SK-N-SH treated with all-trans-retinoic acid at 6 μM for 48 hours (cell line): ENCODE results near the gene MYO19.

Experiments
- ATAC-seq: fragments of 200-7000 bp; cut with Tn5 transposase; 3 replicates; pipeline ENCODE4 v1.9.1; 2020; ENCODE audit warnings: mild to moderate bottlenecking, moderate library complexity
- ARNTL ChIP-seq: fragments of 450-650 bp; formaldehyde crosslinking; IDR thresholded peaks from 2 replicates; pipeline ENCODE4 v1.5.0; 2020; ENCODE audit warnings: low read depth, mild to moderate bottlenecking, moderate library complexity, borderline replicate concordance
- CSDC2 ChIP-seq: fragments of 250-450 bp; sonication (Bioruptor Pico); IDR thresholded peaks from 2 replicates; pipeline ENCODE4 v1.5.0; 2020; ENCODE audit warnings: mild to moderate bottlenecking, moderate library complexity
- CSRNP3 ChIP-seq: fragments of 250-450 bp; sonication (Bioruptor Pico); IDR thresholded peaks from 2 replicates; pipeline ENCODE4 v1.5.1; 2021; ENCODE audit warnings: mild to moderate bottlenecking, moderate library complexity
- ESRRG ChIP-seq: fragments of 250-450 bp; sonication (Bioruptor Pico); IDR thresholded peaks from 2 replicates; pipeline ENCODE4 v1.6.1; 2021; ENCODE audit warnings: mild to moderate bottlenecking
- GLIS3 ChIP-seq: fragments of 250-450 bp; sonication (Bioruptor Pico); IDR thresholded peaks from 2 replicates; pipeline ENCODE4 v1.5.0; 2020; ENCODE audit warnings: mild to moderate bottlenecking, moderate library complexity
- ISL1 ChIP-seq: fragments of 250-450 bp; sonication (Bioruptor Pico); IDR thresholded peaks from 2 replicates; pipeline ENCODE4 v2.1.2; 2022; ENCODE audit warnings: mild to moderate bottlenecking, moderate library complexity
- PATZ1 ChIP-seq: fragments of 250-450 bp; sonication (Bioruptor Pico); IDR thresholded peaks from 2 replicates; pipeline ENCODE4 v1.8.0; 2020; ENCODE audit warnings: mild to moderate bottlenecking, moderate library complexity, borderline replicate concordance
- PPARA ChIP-seq: fragments of 250-450 bp; sonication (Bioruptor Pico); IDR thresholded peaks from 2 replicates; pipeline ENCODE4 v1.5.0; 2020; ENCODE audit warnings: mild to moderate bottlenecking, borderline replicate concordance
- RARB ChIP-seq: fragments of 250-450 bp; sonication (Bioruptor Pico); IDR thresholded peaks from 2 replicates; pipeline ENCODE4 v1.8.0; 2021; ENCODE audit warnings: mild to moderate bottlenecking, moderate library complexity
- SNAI2 ChIP-seq: fragments of 250-450 bp; sonication (Bioruptor Pico); IDR thresholded peaks from 2 replicates; pipeline ENCODE4 v1.5.0; 2020; ENCODE audit warnings: mild to moderate bottlenecking, moderate library complexity
- TOX ChIP-seq: fragments of 250-450 bp; sonication (Bioruptor Pico); IDR thresholded peaks from 2 replicates; pipeline ENCODE4 v1.8.0; 2021; ENCODE audit warnings: mild to moderate bottlenecking, moderate library complexity, borderline replicate concordance
- TSHZ2 ChIP-seq: fragments of 250-450 bp; sonication (Bioruptor Pico); IDR thresholded peaks from 2 replicates; pipeline ENCODE4 v1.5.0; 2020; ENCODE audit warnings: mild to moderate bottlenecking, moderate library complexity
- ZC3H10 ChIP-seq: fragments of 250-450 bp; sonication (Bioruptor Pico); IDR thresholded peaks from 2 replicates; pipeline ENCODE4 v1.5.1; 2021; ENCODE audit warnings: mild to moderate bottlenecking, moderate library complexity
- ZFP3 ChIP-seq: fragments of 250-450 bp; sonication (Bioruptor Pico); IDR thresholded peaks from 2 replicates; pipeline ENCODE4 v1.5.0; 2020; ENCODE audit warnings: mild to moderate bottlenecking, moderate library complexity
- ZFP30 ChIP-seq: fragments of 450-650 bp; formaldehyde crosslinking; IDR thresholded peaks from 2 replicates; pipeline ENCODE4 v1.5.0; 2022; ENCODE audit warnings: mild to moderate bottlenecking, moderate library complexity
- ZNF565 ChIP-seq: fragments of 450-650 bp; formaldehyde crosslinking; conservative IDR thresholded peaks from 2 replicates; pipeline ENCODE4 v1.5.0; 2020; ENCODE audit warnings: low read depth, mild to moderate bottlenecking, moderate library complexity
- ZNF70 ChIP-seq: fragments of 450-650 bp; formaldehyde crosslinking; IDR thresholded peaks from 2 replicates; pipeline ENCODE4 v1.5.0; 2020; ENCODE audit warnings: mild to moderate bottlenecking, moderate library complexity
- ZNF8 ChIP-seq: fragments of 450-650 bp; formaldehyde crosslinking; IDR thresholded peaks from 2 replicates; pipeline ENCODE4 v1.5.0; 2020; ENCODE audit warnings: mild to moderate bottlenecking, moderate library complexity
- TF ChIP-seq, protein P1 (sequence below): fragments of 250-450 bp; sonication (Bioruptor Pico); IDR thresholded peaks from 2 replicates; pipeline ENCODE4 v1.5.1; 2020; ENCODE audit warnings: low read depth, mild to moderate bottlenecking, moderate library complexity

MYO19 gene

GRCh38 chr17:36525113-36525512 is 9.6 kb downstream of the MYO19 start:
- ATAC-seq: no peak
- TF ChIP-seq TOX (CRISPR knock-in tag) (no peak), CSDC2 (CRISPR knock-in tag) (no peak), ZNF8 (CRISPR knock-in tag) (no peak), ZNF70 (CRISPR knock-in tag) (no peak), ZC3H10 (no peak), ESRRG (no peak), ZFP3 (CRISPR knock-in tag) (no peak), TSHZ2 (CRISPR knock-in tag) (no peak), GLIS3 (no peak), SNAI2 (CRISPR knock-in tag) (no peak), ARNTL (CRISPR knock-in tag) (no peak), PATZ1 (CRISPR knock-in tag) (no peak), CSRNP3 (CRISPR knock-in tag) (no peak), PPARA (CRISPR knock-in tag) (no peak), RARB (no peak), ISL1 (CRISPR knock-in tag) (no peak), ZFP30 (no peak)
- TF ChIP-seq, protein P1, sequence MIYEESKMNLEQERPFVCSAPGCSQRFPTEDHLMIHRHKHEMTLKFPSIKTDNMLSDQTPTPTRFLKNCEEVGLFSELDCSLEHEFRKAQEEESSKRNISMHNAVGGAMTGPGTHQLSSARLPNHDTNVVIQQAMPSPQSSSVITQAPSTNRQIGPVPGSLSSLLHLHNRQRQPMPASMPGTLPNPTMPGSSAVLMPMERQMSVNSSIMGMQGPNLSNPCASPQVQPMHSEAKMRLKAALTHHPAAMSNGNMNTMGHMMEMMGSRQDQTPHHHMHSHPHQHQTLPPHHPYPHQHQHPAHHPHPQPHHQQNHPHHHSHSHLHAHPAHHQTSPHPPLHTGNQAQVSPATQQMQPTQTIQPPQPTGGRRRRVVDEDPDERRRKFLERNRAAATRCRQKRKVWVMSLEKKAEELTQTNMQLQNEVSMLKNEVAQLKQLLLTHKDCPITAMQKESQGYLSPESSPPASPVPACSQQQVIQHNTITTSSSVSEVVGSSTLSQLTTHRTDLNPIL (CRISPR knock-in tag): no peak

DNA sequence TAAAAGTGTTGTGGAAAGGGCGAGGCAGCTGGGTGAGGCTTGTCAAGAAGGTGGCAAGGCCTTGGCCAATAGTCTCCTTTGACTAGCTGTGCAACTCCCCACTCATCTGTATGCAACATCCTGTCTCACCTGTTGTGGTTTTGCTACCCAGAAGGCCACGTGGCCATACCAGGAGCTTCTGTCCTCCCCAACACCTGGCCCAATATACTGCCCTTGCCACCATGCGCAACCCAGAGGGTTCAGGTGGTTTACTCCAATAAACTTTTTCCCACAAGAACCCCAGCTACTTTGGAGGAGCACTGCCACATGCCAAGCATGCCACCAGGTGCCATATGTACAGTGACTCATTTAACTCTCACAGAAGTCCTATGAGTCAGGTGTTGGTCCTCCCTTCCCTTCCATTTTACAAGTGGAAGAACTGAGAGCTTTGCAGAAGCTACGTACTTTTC is 10.2 kb downstream of the MYO19 start:
- TF ChIP-seq, protein P1 (CRISPR knock-in tag): no peak
- TF ChIP-seq CSRNP3 (CRISPR knock-in tag) (no peak), ZNF565 (CRISPR knock-in tag) (no peak), RARB (no peak), CSDC2 (CRISPR knock-in tag) (no peak), SNAI2 (CRISPR knock-in tag) (no peak), ISL1 (CRISPR knock-in tag) (no peak), ZFP30 (no peak), TSHZ2 (CRISPR knock-in tag) (no peak), PATZ1 (CRISPR knock-in tag) (no peak)
- no peak for ATAC-seq
